Trophoblast cell (in vitro differentiated cells and primary cell): ENCODE data around the gene HSPBP1.
A peak's percentile ranks its signal among the peaks of the same experiment; 100 is the strongest.

Experiments
- DNase-seq, 2 donors: peaks; one replicate each; pipeline ENCODE4 v3.0.0-alpha.2; 2016
- H2AFZ ChIP-seq: 2 replicates; pipeline ENCODE4 v1.6.1; 2013; ENCODE audit warnings: low read length, moderate library complexity, mild to moderate bottlenecking; ENCODE audit not compliant: insufficient read depth, poor library complexity
- H2AK5ac ChIP-seq: 2 replicates; pipeline ENCODE4 v1.6.1; 2013; ENCODE audit warnings: mild to moderate bottlenecking, low read length
- H2BK120ac ChIP-seq: 2 replicates; pipeline ENCODE4 v1.6.1; 2013; ENCODE audit warnings: low read length, mild to moderate bottlenecking, moderate library complexity; ENCODE audit not compliant: insufficient read depth, poor library complexity
- H2BK12ac ChIP-seq: 2 replicates; pipeline ENCODE4 v1.6.1; 2013; ENCODE audit warnings: mild to moderate bottlenecking, low read length, moderate library complexity
- H2BK5ac ChIP-seq: 2 replicates; pipeline ENCODE4 v1.6.1; 2013; ENCODE audit warnings: low read length, low read depth, moderate library complexity, mild to moderate bottlenecking; ENCODE audit not compliant: poor library complexity
- H3K14ac ChIP-seq: 2 replicates; pipeline ENCODE4 v1.6.1; 2013; ENCODE audit warnings: mild to moderate bottlenecking, low read length
- H3K18ac ChIP-seq: 2 replicates; pipeline ENCODE4 v1.6.1; 2013; ENCODE audit warnings: mild to moderate bottlenecking, low read length
- H3K23ac ChIP-seq: 2 replicates; pipeline ENCODE4 v1.6.1; 2013; ENCODE audit warnings: low read length
- H3K27ac ChIP-seq: 2 replicates; pipeline ENCODE4 v1.5.1; 2013; ENCODE audit warnings: low read depth, mild to moderate bottlenecking, inconsistent platforms, low read length, moderate library complexity
- H3K27me3 ChIP-seq: 2 replicates; pipeline ENCODE4 v1.6.1; 2013; ENCODE audit warnings: inconsistent platforms, mild to moderate bottlenecking, low read length, moderate library complexity; ENCODE audit not compliant: insufficient read depth
- H3K36me3 ChIP-seq, 2 experiments: 1 replicate in 1 of 2; 2 replicates in 1 of 2; pipeline ENCODE4 v1.6.1; 2013; ENCODE audit warnings: low read length in 2 of 2, mild to moderate bottlenecking in 2 of 2, moderate library complexity in 1 of 2; ENCODE audit not compliant: insufficient read depth in 2 of 2, control insufficient read depth in 1 of 2
- H3K4ac ChIP-seq: 2 replicates; pipeline ENCODE4 v1.6.1; 2013; ENCODE audit warnings: low read depth, mild to moderate bottlenecking, low read length, moderate library complexity
- H3K4me1 ChIP-seq, 2 experiments: 1 replicate in 1 of 2; 2 replicates in 1 of 2; pipeline ENCODE4 v1.6.1; 2013; ENCODE audit warnings: low read length in 2 of 2, mild to moderate bottlenecking in 2 of 2, moderate library complexity in 1 of 2; ENCODE audit not compliant: insufficient read depth in 2 of 2, control insufficient read depth in 1 of 2
- H3K4me2 ChIP-seq: 2 replicates; pipeline ENCODE4 v1.6.1; 2013; ENCODE audit warnings: inconsistent platforms, mild to moderate bottlenecking, low read length, moderate library complexity
- H3K4me3 ChIP-seq: 2 replicates; pipeline ENCODE4 v1.5.1; 2013; ENCODE audit warnings: mild to moderate bottlenecking, low read depth, low read length, inconsistent platforms
- H3K79me1 ChIP-seq: one replicate; pipeline ENCODE4 v1.6.1; 2013; ENCODE audit warnings: low read length
- H3K79me2 ChIP-seq: 2 replicates; pipeline ENCODE4 v1.6.1; 2013; ENCODE audit warnings: low read length, mild to moderate bottlenecking; ENCODE audit not compliant: control insufficient read depth, insufficient read depth, poor library complexity
- H3K9ac ChIP-seq: 2 replicates; pipeline ENCODE4 v1.6.1; 2013; ENCODE audit warnings: mild to moderate bottlenecking, low read length
- H3K9me3 ChIP-seq: 2 replicates; pipeline ENCODE4 v1.6.1; 2013; ENCODE audit warnings: low read depth, mild to moderate bottlenecking, control low read depth, inconsistent platforms, low read length; ENCODE audit not compliant: insufficient read depth
- H4K12ac ChIP-seq: 2 replicates; pipeline ENCODE4 v1.6.1; 2013; ENCODE audit warnings: low read depth, mild to moderate bottlenecking, low read length, moderate library complexity
- H4K8ac ChIP-seq: 2 replicates; pipeline ENCODE4 v1.6.1; 2013; ENCODE audit warnings: low read depth, mild to moderate bottlenecking, low read length, moderate library complexity
- H4K91ac ChIP-seq: one replicate; pipeline ENCODE4 v1.6.1; 2013; ENCODE audit warnings: low read depth, mild to moderate bottlenecking, low read length, moderate library complexity
- WGBS: extraction: QIAGEN DNeasy Blood & Tissue Kit; methylation state at CpG from one replicate; pipeline ENCODE4 v1.1.7; 2013; ENCODE audit warnings: missing lambda C conversion rate; ENCODE audit not compliant: insufficient read length, insufficient coverage; ENCODE audit errors: extremely low coverage; 5-methylcytosine and 5-hydroxymethylcytosine counted together

Gene HSPBP1

GRCh38 chr19:55283548-55284377, 3.9 kb upstream of the HSPBP1 start, which contains the start of gene BRSK1:
TSS of gene BRSK1 (plus strand) at chr19:55283997. CDS start at chr19:55284443, 446 bp downstream.
- Histone ChIP-seq H3K79me2 (no peaks in the 10 kb centered on the region), H3K9me3 (peaks cover 4% of the 10 kb centered on the region), H3K14ac (peak within 1 kb of the TSS; percentile 33), H3K4me2 (peak within 1 kb of the TSS; percentile 56), H2BK12ac (no peak within 1 kb of the TSS), H3K9ac (no peak within 1 kb of the TSS), H2BK5ac (no peak within 1 kb of the TSS), H2AK5ac (peak within 1 kb of the TSS; percentile 50), H3K4me3 (peak within 1 kb of the TSS; percentile 32), H2BK120ac (no peak within 1 kb of the TSS), H3K27me3 (no peaks in the 10 kb centered on the region), H3K27ac (no peak within 1 kb of the TSS), H4K91ac (peak within 1 kb of the TSS; percentile 37), H3K79me1 (peaks cover 3% of the 10 kb centered on the region), H3K4me1 (peaks cover 3 to 11% of the 10 kb centered on the region in 2 experiments), H4K12ac (no peak within 1 kb of the TSS), H4K8ac (peak within 1 kb of the TSS; percentile 51), H2AFZ (no peak within 1 kb of the TSS), H3K23ac (no peak within 1 kb of the TSS), H3K4ac (no peak within 1 kb of the TSS), H3K18ac (peak within 1 kb of the TSS; percentile 43), H3K36me3 (peaks cover 7 to 11% of the 10 kb centered on the region in 2 experiments)
- DNase-seq = no peak
- WGBS = no CpG with 5 or more reads among the region's 44 CpGs

GRCh38 chr19:55279340-55279739, 570 bp downstream of the HSPBP1 start:
- no peak for DNase-seq
- H3K9me3 ChIP-seq = no peaks in the 10 kb centered on the region
- no peak overlapping the region for H2BK5ac ChIP-seq
- no peak overlapping the region for H2BK12ac ChIP-seq
- H3K27ac ChIP-seq = no peak overlapping the region
- no peaks in the 10 kb centered on the region for H3K79me2 ChIP-seq
- peak overlapping the region; percentile 25 for H3K4ac ChIP-seq
- peak overlapping the region; percentile 64 for H3K4me2 ChIP-seq
- H3K4me1 ChIP-seq = peaks cover 0 to 5% of the 10 kb centered on the region in 2 experiments
- H4K91ac ChIP-seq = peak overlapping the region; percentile 1
- no peaks in the 10 kb centered on the region for H3K27me3 ChIP-seq
- peak overlapping the region; percentile 82 for H4K8ac ChIP-seq
- peaks cover 3% of the 10 kb centered on the region for H3K79me1 ChIP-seq
- H2AFZ ChIP-seq = no peak overlapping the region
- H3K14ac ChIP-seq = no peak overlapping the region
- no peak overlapping the region for H2AK5ac ChIP-seq
- H2BK120ac ChIP-seq = no peak overlapping the region
- no peak overlapping the region for H3K18ac ChIP-seq
- peaks cover 12 to 16% of the 10 kb centered on the region in 2 experiments for H3K36me3 ChIP-seq
- H3K9ac ChIP-seq = peak overlapping the region; percentile 62
- no peak overlapping the region for H4K12ac ChIP-seq
- H3K4me3 ChIP-seq = peak overlapping the region; percentile 92
- WGBS = no CpG with 5 or more reads among the region's 23 CpGs
- H3K23ac ChIP-seq = no peak overlapping the region

- no CpG with 5 or more reads among the region's 13 CpGs for WGBS
Observed at GRCh38 chr19:55278391-55279135, 1.3 kb downstream of the HSPBP1 start.

GRCh38 chr19:55277494-55277893, 2.4 kb downstream of the HSPBP1 start:
- Histone ChIP-seq H3K4me3 (peak overlapping the region; percentile 41), H3K4ac (no peak overlapping the region)

More at GRCh38 chr19:55278391-55279135, 1.3 kb downstream of the HSPBP1 start:
- H3K79me2 ChIP-seq = no peaks in the 10 kb centered on the region
- H3K27ac ChIP-seq = no peak overlapping the region
- no peak overlapping the region for H2BK5ac ChIP-seq
- no peak overlapping the region for H3K18ac ChIP-seq
- no peak overlapping the region for H2AFZ ChIP-seq
- no peak overlapping the region for H3K4me3 ChIP-seq
- H2BK12ac ChIP-seq = no peak overlapping the region
- no peak overlapping the region for H4K8ac ChIP-seq
- no peak for DNase-seq
- H3K4me1 ChIP-seq = peaks cover 0 to 5% of the 10 kb centered on the region in 2 experiments
- H3K9me3 ChIP-seq = no peaks in the 10 kb centered on the region
- no peak overlapping the region for H4K91ac ChIP-seq
- H3K9ac ChIP-seq = no peak overlapping the region
- H2AK5ac ChIP-seq = no peak overlapping the region
- no peak overlapping the region for H3K4me2 ChIP-seq
- peaks cover 15 to 17% of the 10 kb centered on the region in 2 experiments for H3K36me3 ChIP-seq
- no peak overlapping the region for H3K4ac ChIP-seq
- H3K23ac ChIP-seq = no peak overlapping the region
- no peak overlapping the region for H3K14ac ChIP-seq
- no peak overlapping the region for H4K12ac ChIP-seq
- H3K79me1 ChIP-seq = peaks cover 3% of the 10 kb centered on the region
- no peak overlapping the region for H2BK120ac ChIP-seq
- no peaks in the 10 kb centered on the region for H3K27me3 ChIP-seq

More at GRCh38 chr19:55277494-55277893, 2.4 kb downstream of the HSPBP1 start:
- Histone ChIP-seq H3K4me1 (peaks cover 0 to 5% of the 10 kb centered on the region in 2 experiments), H2BK120ac (no peak overlapping the region), H3K9ac (no peak overlapping the region), H3K36me3 (peaks cover 15 to 17% of the 10 kb centered on the region in 2 experiments), H3K4me2 (no peak overlapping the region), H2AK5ac (no peak overlapping the region), H4K91ac (no peak overlapping the region), H4K12ac (no peak overlapping the region), H3K27ac (no peak overlapping the region), H2BK12ac (no peak overlapping the region), H3K79me2 (no peaks in the 10 kb centered on the region), H4K8ac (no peak overlapping the region), H3K14ac (no peak overlapping the region), H2BK5ac (no peak overlapping the region), H3K18ac (no peak overlapping the region), H3K27me3 (no peaks in the 10 kb centered on the region), H3K79me1 (peaks cover 3% of the 10 kb centered on the region), H3K23ac (no peak overlapping the region), H3K9me3 (no peaks in the 10 kb centered on the region), H2AFZ (no peak overlapping the region)
- no CpG with 5 or more reads among the region's 17 CpGs for WGBS
- no peak for DNase-seq
